ENCODE measurements around the gene SUGP2.
"Not testable (repeated sequence)": the region's sequence is repeated elsewhere in the genome, so short reads cannot be mapped to it uniquely, and the experiment has no call there.

The SUGP2 gene

GRCh38 chr19:18964121-18964520 is 69.2 kb downstream of the SUGP2 start:
- Histone ChIP-seq H3K4me1 (ENCODE audit: control insufficient read depth, insufficient read depth, low read length) (peaks cover 7% of the 10 kb centered on the region), H3K4me3 (ENCODE audit: low read length) (no peak overlapping the region), H3K27me3 (ENCODE audit: control insufficient read depth, insufficient read depth, low read length) (peaks cover 7% of the 10 kb centered on the region)

GRCh38 chr19:18961767-18962620 is 71.3 kb downstream of the SUGP2 start:
- H3K9ac ChIP-seq (ENCODE audit: low read depth, low read length), result no peak overlapping the region
- H3K36me3 ChIP-seq (ENCODE audit: insufficient read depth, low read length), result no peaks in the 10 kb centered on the region
- no peak overlapping the region for H3K4me2 ChIP-seq (ENCODE audit: low read length)
- H3K9me3 ChIP-seq (replicated peaks; ENCODE audit: low read length), result no peaks in the 10 kb centered on the region
- no peaks in the 10 kb centered on the region for H3K4me1 ChIP-seq (ENCODE audit: control insufficient read depth, insufficient read depth, low read length)
- H3K27me3 ChIP-seq (ENCODE audit: control insufficient read depth, insufficient read depth, low read length), result peaks cover 7% of the 10 kb centered on the region
- H3K4me3 ChIP-seq (ENCODE audit: low read length), result no peak overlapping the region

More at GRCh38 chr19:18964121-18964520, 69.2 kb downstream of the SUGP2 start:
- no peak overlapping the region for H3K4me2 ChIP-seq (ENCODE audit: low read length)
- no peaks in the 10 kb centered on the region for H3K9me3 ChIP-seq (replicated peaks; ENCODE audit: low read length)
- no peak overlapping the region for H3K9ac ChIP-seq (ENCODE audit: low read depth, low read length)
- H3K36me3 ChIP-seq (ENCODE audit: insufficient read depth, low read length), result no peaks in the 10 kb centered on the region

- Histone ChIP-seq H3K36me3 (ENCODE audit: insufficient read depth, low read length) (no peaks in the 10 kb centered on the region), H3K9me3 (replicated peaks; ENCODE audit: low read length) (no peaks in the 10 kb centered on the region), H3K4me3 (ENCODE audit: low read length) (no peak overlapping the region), H3K9ac (ENCODE audit: low read depth, low read length) (no peak overlapping the region), H3K27me3 (ENCODE audit: control insufficient read depth, insufficient read depth, low read length) (peaks cover 7% of the 10 kb centered on the region), H3K4me2 (ENCODE audit: low read length) (no peak overlapping the region), H3K4me1 (ENCODE audit: control insufficient read depth, insufficient read depth, low read length) (no peaks in the 10 kb centered on the region)
Measured at GRCh38 chr19:18960370-18960769, 72.9 kb downstream of the SUGP2 start.

- Histone ChIP-seq H3K4me3 (ENCODE audit: low read length) (no peak overlapping the region), H3K36me3 (ENCODE audit: insufficient read depth, low read length) (no peaks in the 10 kb centered on the region), H3K4me1 (ENCODE audit: control insufficient read depth, insufficient read depth, low read length) (peaks cover 4% of the 10 kb centered on the region), H3K9me3 (replicated peaks; ENCODE audit: low read length) (no peaks in the 10 kb centered on the region), H3K4me2 (ENCODE audit: low read length) (no peak overlapping the region), H3K9ac (ENCODE audit: low read depth, low read length) (no peak overlapping the region), H3K27me3 (ENCODE audit: control insufficient read depth, insufficient read depth, low read length) (no peaks in the 10 kb centered on the region)
Measured at GRCh38 chr19:18955042-18955441, 78.3 kb downstream of the SUGP2 start.

GRCh38 chr19:18954094-18954493 is 79.2 kb downstream of the SUGP2 start:
- H3K4me1 ChIP-seq (ENCODE audit: control insufficient read depth, insufficient read depth, low read length), result peaks cover 4% of the 10 kb centered on the region
- H3K9ac ChIP-seq (ENCODE audit: low read depth, low read length), result no peak overlapping the region
- no peaks in the 10 kb centered on the region for H3K27me3 ChIP-seq (ENCODE audit: control insufficient read depth, insufficient read depth, low read length)
- no peak overlapping the region for H3K4me2 ChIP-seq (ENCODE audit: low read length)
- no peak overlapping the region for H3K4me3 ChIP-seq (ENCODE audit: low read length)
- H3K36me3 ChIP-seq (ENCODE audit: insufficient read depth, low read length), result no peaks in the 10 kb centered on the region
- no peaks in the 10 kb centered on the region for H3K9me3 ChIP-seq (replicated peaks; ENCODE audit: low read length)

- not testable (repeated sequence) for H3K4me3 ChIP-seq (ENCODE audit: low read length); H3K36me3 ChIP-seq (ENCODE audit: insufficient read depth, low read length); H3K9me3 ChIP-seq (replicated peaks; ENCODE audit: low read length); H3K4me1 ChIP-seq (ENCODE audit: control insufficient read depth, insufficient read depth, low read length); H3K27me3 ChIP-seq (ENCODE audit: control insufficient read depth, insufficient read depth, low read length); H3K9ac ChIP-seq (ENCODE audit: low read depth, low read length); H3K4me2 ChIP-seq (ENCODE audit: low read length)
Measured at GRCh38 chr19:18952364-18953003, 80.8 kb downstream of the SUGP2 start.

GRCh38 chr19:18951721-18952281 is 81.5 kb downstream of the SUGP2 start:
- no peaks in the 10 kb centered on the region for H3K27me3 ChIP-seq (ENCODE audit: control insufficient read depth, insufficient read depth, low read length)
- peaks cover 11% of the 10 kb centered on the region for H3K36me3 ChIP-seq (ENCODE audit: insufficient read depth, low read length)
- peaks cover 4% of the 10 kb centered on the region for H3K4me1 ChIP-seq (ENCODE audit: control insufficient read depth, insufficient read depth, low read length)
- H3K9ac ChIP-seq (ENCODE audit: low read depth, low read length), result no peak overlapping the region
- H3K9me3 ChIP-seq (replicated peaks; ENCODE audit: low read length), result no peaks in the 10 kb centered on the region
- H3K4me3 ChIP-seq (ENCODE audit: low read length), result no peak overlapping the region
- H3K4me2 ChIP-seq (ENCODE audit: low read length), result no peak overlapping the region

GRCh38 chr19:18949858-18950257 is 83.5 kb downstream of the SUGP2 start:
- Histone ChIP-seq H3K4me3 (ENCODE audit: low read length) (no peak overlapping the region), H3K4me1 (ENCODE audit: control insufficient read depth, insufficient read depth, low read length) (peaks cover 4% of the 10 kb centered on the region), H3K27me3 (ENCODE audit: control insufficient read depth, insufficient read depth, low read length) (no peaks in the 10 kb centered on the region), H3K36me3 (ENCODE audit: insufficient read depth, low read length) (peaks cover 20% of the 10 kb centered on the region), H3K4me2 (ENCODE audit: low read length) (no peak overlapping the region), H3K9ac (ENCODE audit: low read depth, low read length) (no peak overlapping the region), H3K9me3 (replicated peaks; ENCODE audit: low read length) (no peaks in the 10 kb centered on the region)

- Histone ChIP-seq H3K4me2 (ENCODE audit: low read length) (no peak overlapping the region), H3K4me1 (ENCODE audit: control insufficient read depth, insufficient read depth, low read length) (peaks cover 4% of the 10 kb centered on the region), H3K27me3 (ENCODE audit: control insufficient read depth, insufficient read depth, low read length) (no peaks in the 10 kb centered on the region), H3K9ac (ENCODE audit: low read depth, low read length) (no peak overlapping the region), H3K36me3 (ENCODE audit: insufficient read depth, low read length) (peaks cover 20% of the 10 kb centered on the region), H3K9me3 (replicated peaks; ENCODE audit: low read length) (no peaks in the 10 kb centered on the region), H3K4me3 (ENCODE audit: low read length) (no peak overlapping the region)
Measured at GRCh38 chr19:18948976-18949356, 84.4 kb downstream of the SUGP2 start.

GRCh38 chr19:18948075-18948975 is 85.0 kb downstream of the SUGP2 start:
- H3K4me2 ChIP-seq (ENCODE audit: low read length), result no peak overlapping the region
- H3K36me3 ChIP-seq (ENCODE audit: insufficient read depth, low read length), result peaks cover 20% of the 10 kb centered on the region
- H3K4me1 ChIP-seq (ENCODE audit: control insufficient read depth, insufficient read depth, low read length), result peaks cover 4% of the 10 kb centered on the region
- H3K4me3 ChIP-seq (ENCODE audit: low read length), result no peak overlapping the region
- no peaks in the 10 kb centered on the region for H3K27me3 ChIP-seq (ENCODE audit: control insufficient read depth, insufficient read depth, low read length)
- H3K9me3 ChIP-seq (replicated peaks; ENCODE audit: low read length), result no peaks in the 10 kb centered on the region
- H3K9ac ChIP-seq (ENCODE audit: low read depth, low read length), result no peak overlapping the region

GRCh38 chr19:18946918-18947317 is 86.4 kb downstream of the SUGP2 start:
- Histone ChIP-seq H3K36me3 (ENCODE audit: insufficient read depth, low read length) (peaks cover 23% of the 10 kb centered on the region), H3K9ac (ENCODE audit: low read depth, low read length) (no peak overlapping the region), H3K4me2 (ENCODE audit: low read length) (no peak overlapping the region), H3K27me3 (ENCODE audit: control insufficient read depth, insufficient read depth, low read length) (no peaks in the 10 kb centered on the region), H3K4me1 (ENCODE audit: control insufficient read depth, insufficient read depth, low read length) (peaks cover 4% of the 10 kb centered on the region), H3K4me3 (ENCODE audit: low read length) (no peak overlapping the region), H3K9me3 (replicated peaks; ENCODE audit: low read length) (no peaks in the 10 kb centered on the region)
